A549 (cell line): ENCODE data around the gene CYGB.

Experiments
- PBX3 ChIP-seq: IDR thresholded peaks from 2 replicates; pipeline ENCODE4 v1.6.1; 2012
- PHF8 ChIP-seq: fragments of 200-600 bp; sonication (generic); IDR thresholded peaks from 2 replicates; pipeline ENCODE4 v1.6.1; 2016; ENCODE audit warnings: low read depth, mild to moderate bottlenecking, antibody characterized with exemption, moderate library complexity, borderline replicate concordance
- POLR2A ChIP-seq: IDR thresholded peaks from 2 replicates; pipeline ENCODE4 v1.6.1; 2012; ENCODE audit warnings: mild to moderate bottlenecking, low read length
- SMC3 ChIP-seq: fragments of >200 bp; sonication (Bioruptor Twin); formaldehyde crosslinking; IDR thresholded peaks from 3 replicates; pipeline ENCODE4 v1.6.1; 2018; ENCODE audit warnings: inconsistent platforms
- TF ChIP-seq, protein P1 (sequence below): fragments of >200 bp; sonication (Bioruptor Twin); formaldehyde crosslinking; IDR thresholded peaks from 3 replicates; pipeline ENCODE4 v1.5.1; 2016

GRCh38 chr17:76567634-76568432 lies 30.3 kb upstream of the CYGB start:
- TF ChIP-seq PBX3 (no peak; the same call in 1 of the 2 replicates), PHF8 (no peak), POLR2A (no peak), SMC3 (no peak)
- TF ChIP-seq, protein P1, sequence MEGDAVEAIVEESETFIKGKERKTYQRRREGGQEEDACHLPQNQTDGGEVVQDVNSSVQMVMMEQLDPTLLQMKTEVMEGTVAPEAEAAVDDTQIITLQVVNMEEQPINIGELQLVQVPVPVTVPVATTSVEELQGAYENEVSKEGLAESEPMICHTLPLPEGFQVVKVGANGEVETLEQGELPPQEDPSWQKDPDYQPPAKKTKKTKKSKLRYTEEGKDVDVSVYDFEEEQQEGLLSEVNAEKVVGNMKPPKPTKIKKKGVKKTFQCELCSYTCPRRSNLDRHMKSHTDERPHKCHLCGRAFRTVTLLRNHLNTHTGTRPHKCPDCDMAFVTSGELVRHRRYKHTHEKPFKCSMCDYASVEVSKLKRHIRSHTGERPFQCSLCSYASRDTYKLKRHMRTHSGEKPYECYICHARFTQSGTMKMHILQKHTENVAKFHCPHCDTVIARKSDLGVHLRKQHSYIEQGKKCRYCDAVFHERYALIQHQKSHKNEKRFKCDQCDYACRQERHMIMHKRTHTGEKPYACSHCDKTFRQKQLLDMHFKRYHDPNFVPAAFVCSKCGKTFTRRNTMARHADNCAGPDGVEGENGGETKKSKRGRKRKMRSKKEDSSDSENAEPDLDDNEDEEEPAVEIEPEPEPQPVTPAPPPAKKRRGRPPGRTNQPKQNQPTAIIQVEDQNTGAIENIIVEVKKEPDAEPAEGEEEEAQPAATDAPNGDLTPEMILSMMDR = no peak
